VCaP (cell line): ENCODE data around the gene TFAP2E.
A peak's percentile ranks its signal among the peaks of the same experiment; 100 is the strongest.
"Not testable (repeated sequence)": the region's sequence is repeated elsewhere in the genome, so short reads cannot be mapped to it uniquely, and the experiment has no call there.

Source experiments
- H3K27ac ChIP-seq: fragments of 450-650 bp; 2 replicates; pipeline ENCODE4 v1.5.1; 2017
- CTCF ChIP-seq: fragments of 450-650 bp; conservative IDR thresholded peaks from 2 replicates; pipeline ENCODE4 v1.5.1; 2017; ENCODE audit warnings: mild to moderate bottlenecking, moderate library complexity

The TFAP2E gene

GRCh38 chr1:35570589-35571137, 2.5 kb upstream of the TFAP2E start:
- H3K27ac ChIP-seq = no peak overlapping the region
- no peak for TF ChIP-seq CTCF

GRCh38 chr1:35571263-35571662, 1.9 kb upstream of the TFAP2E start:
- H3K27ac ChIP-seq = no peak overlapping the region
- TF ChIP-seq CTCF = no peak

- no peak for TF ChIP-seq CTCF
- peak overlapping the region; percentile 77; the same call in 1 of the 2 replicates for H3K27ac ChIP-seq
These were observed 818 bp upstream of the TFAP2E start for GRCh38 chr1:35572296-35572695.

- TF ChIP-seq CTCF = no peak
- H3K27ac ChIP-seq = peak overlapping the region; percentile 77
These were observed 1.1 kb downstream of the TFAP2E start for GRCh38 chr1:35574125-35574654.

- TF ChIP-seq CTCF = no peak
- peak overlapping the region; percentile 77 for H3K27ac ChIP-seq
These were observed 1.7 kb downstream of the TFAP2E start for GRCh38 chr1:35574655-35575415.

- peak overlapping the region; percentile 77 for H3K27ac ChIP-seq
- TF ChIP-seq CTCF = no peak
These were observed 2.4 kb downstream of the TFAP2E start for GRCh38 chr1:35575416-35575958.

- peak overlapping the region; percentile 77 for H3K27ac ChIP-seq
- TF ChIP-seq CTCF = no peak
These were observed 3.1 kb downstream of the TFAP2E start for GRCh38 chr1:35576061-35576765.

GRCh38 chr1:35576766-35577070, 3.6 kb downstream of the TFAP2E start:
- not testable (repeated sequence) for H3K27ac ChIP-seq
